Thyroid gland (tissue), 4 donors: ENCODE data around the gene COX18. TPM values are rescaled to one million over a fixed set of nuclear protein-coding genes. Genes with fewer than 3 reads are reported as not detected.
A peak's percentile ranks its signal among the peaks of the same experiment; 100 is the strongest.

Experiments used
- DNase-seq, 2 donors: peaks; one replicate each; pipeline ENCODE4 v3.0.0-alpha.2; 2019
- H3K27ac ChIP-seq, 3 donors: fragments of 200-600 bp; sonication (generic); 1 replicate in 2 of 3; 2 replicates in 1 of 3; pipeline ENCODE4 v1.5.1; 2016 to 2019; ENCODE audit warnings: mild to moderate bottlenecking in 1 of 3, moderate library complexity in 1 of 3
- H3K27me3 ChIP-seq: fragments of 200-600 bp; sonication (generic); one replicate; pipeline ENCODE4 v1.5.1; 2019
- H3K36me3 ChIP-seq, 2 donors: fragments of 200-600 bp; sonication (generic); one replicate each; pipeline ENCODE4 v1.5.1; 2016 to 2019
- H3K4me1 ChIP-seq, 2 donors: fragments of 200-600 bp; sonication (generic); one replicate each; pipeline ENCODE4 v1.5.1; 2017 to 2019
- H3K4me3 ChIP-seq, 3 donors: fragments of 200-600 bp; sonication (generic); replicated peaks in 1 of 3; 1 replicate in 2 of 3; 2 replicates in 1 of 3; pipeline ENCODE4 v1.5.1; 2016; ENCODE audit warnings: mild to moderate bottlenecking in 1 of 3
- H3K9me3 ChIP-seq: fragments of 200-600 bp; sonication (generic); one replicate; pipeline ENCODE4 v1.5.1; 2017
- POLR2A ChIP-seq, 2 donors: fragments of 450-650 bp; IDR thresholded peaks; one replicate each; pipeline ENCODE4 v1.6.1; 2017; ENCODE audit warnings: antibody characterized with exemption in 2 of 2, mild to moderate bottlenecking in 2 of 2, moderate library complexity in 1 of 2
- WGBS, 2 donors: methylation state at CpG; one replicate each; pipeline ENCODE4 v1.1.5; 2017; 5-methylcytosine and 5-hydroxymethylcytosine counted together
- intact Hi-C: fragments of 100-400 bp; cut with DNase I; formaldehyde crosslinking; loops from one replicate; pipeline ENCODE4 v1.15.1; 2023
- total RNA-seq, 4 donors: library from RNA; depleted of rRNA; stranded (reverse); fragments of >200 nt; gene quantifications; one replicate each; pipeline ENCODE4 v1.2.3, GENCODE V29; 2016
- TF ChIP-seq, protein P1 (sequence below), 6 experiments: fragments of 200-600 bp in 3 of 6; fragments of 450-650 bp in 3 of 6; sonication (generic) in 3 of 6; IDR thresholded peaks; one replicate each; pipeline ENCODE4 v1.5.1; 2016 to 2019; ENCODE audit warnings: antibody characterized with exemption in 6 of 6, mild to moderate bottlenecking in 2 of 6, inconsistent platforms in 1 of 6, moderate library complexity in 1 of 6

Gene COX18
- total RNA-seq, 4 donors from 2014 or later, result 21.2 to 37.2 (median 24.9) TPM

DNA sequence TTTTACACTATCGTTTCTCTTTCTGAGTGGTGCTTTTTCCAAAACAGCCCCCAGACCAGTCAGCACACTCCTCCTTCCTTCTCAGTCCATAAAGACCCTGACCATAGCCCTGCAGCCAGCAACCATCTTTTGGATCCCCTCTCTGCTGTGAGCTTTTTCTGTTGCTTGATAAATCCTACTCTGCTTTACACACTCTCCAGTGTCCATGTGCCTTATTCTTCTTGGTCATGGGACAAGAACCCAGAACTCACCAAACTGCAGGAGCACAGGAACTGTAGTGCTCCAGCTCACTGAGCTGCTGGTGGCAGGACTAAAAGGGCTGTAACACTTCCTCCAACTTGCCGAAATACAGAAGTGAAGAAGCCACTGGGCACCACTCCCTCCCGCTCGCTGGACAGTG lies 32.5 kb downstream of the COX18 start:
- 92 to 95% methylated on average over 4 of the region's 4 CpGs for WGBS, 2 donors
- Histone ChIP-seq H3K9me3 (no peaks in the 10 kb centered on the region), H3K27me3 (no peaks in the 10 kb centered on the region), H3K36me3 (no peaks in the 10 kb centered on the region), H3K4me1 (no peaks in the 10 kb centered on the region), H3K4me3 (no peak overlapping the region), H3K27ac (no peak overlapping the region)
- intact Hi-C loops, result no loop called here
- no peak for TF ChIP-seq POLR2A (IDR thresholded peaks at IDR 0.05)
- TF ChIP-seq, protein P1, sequence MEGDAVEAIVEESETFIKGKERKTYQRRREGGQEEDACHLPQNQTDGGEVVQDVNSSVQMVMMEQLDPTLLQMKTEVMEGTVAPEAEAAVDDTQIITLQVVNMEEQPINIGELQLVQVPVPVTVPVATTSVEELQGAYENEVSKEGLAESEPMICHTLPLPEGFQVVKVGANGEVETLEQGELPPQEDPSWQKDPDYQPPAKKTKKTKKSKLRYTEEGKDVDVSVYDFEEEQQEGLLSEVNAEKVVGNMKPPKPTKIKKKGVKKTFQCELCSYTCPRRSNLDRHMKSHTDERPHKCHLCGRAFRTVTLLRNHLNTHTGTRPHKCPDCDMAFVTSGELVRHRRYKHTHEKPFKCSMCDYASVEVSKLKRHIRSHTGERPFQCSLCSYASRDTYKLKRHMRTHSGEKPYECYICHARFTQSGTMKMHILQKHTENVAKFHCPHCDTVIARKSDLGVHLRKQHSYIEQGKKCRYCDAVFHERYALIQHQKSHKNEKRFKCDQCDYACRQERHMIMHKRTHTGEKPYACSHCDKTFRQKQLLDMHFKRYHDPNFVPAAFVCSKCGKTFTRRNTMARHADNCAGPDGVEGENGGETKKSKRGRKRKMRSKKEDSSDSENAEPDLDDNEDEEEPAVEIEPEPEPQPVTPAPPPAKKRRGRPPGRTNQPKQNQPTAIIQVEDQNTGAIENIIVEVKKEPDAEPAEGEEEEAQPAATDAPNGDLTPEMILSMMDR (IDR thresholded peaks at IDR 0.05), result no peak
- no peak for DNase-seq

DNA sequence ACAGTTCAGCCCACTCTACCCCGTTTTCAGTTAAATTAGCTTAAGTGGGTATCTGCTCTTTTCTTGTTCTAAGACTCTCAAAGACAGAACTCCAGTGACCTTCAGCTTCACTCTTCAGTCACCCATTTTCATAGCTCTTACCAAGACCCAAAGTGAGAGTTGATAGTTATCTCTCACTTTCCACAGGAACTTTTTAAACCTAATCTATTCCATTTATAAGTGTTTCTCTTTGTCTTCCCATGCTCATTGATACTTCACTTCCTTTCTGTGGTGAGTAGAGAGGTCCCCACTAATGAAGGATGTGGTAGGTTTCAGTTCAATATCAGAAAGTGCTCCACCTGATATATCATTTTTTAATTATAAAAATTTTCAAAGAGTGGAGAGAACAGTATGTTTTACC lies 33.4 kb downstream of the COX18 start:
- WGBS, 2 donors, result 93 to 95% methylated on average over 1 of the region's 1 CpG
- TF ChIP-seq, protein P1 (IDR thresholded peaks at IDR 0.05), result no peak
- no peak for TF ChIP-seq POLR2A (IDR thresholded peaks at IDR 0.05)
- no peak overlapping the region for H3K27ac ChIP-seq
- intact Hi-C loops, result no loop called here
- H3K4me3 ChIP-seq, result no peak overlapping the region
- no peak for DNase-seq
- no peaks in the 10 kb centered on the region for H3K27me3 ChIP-seq
- H3K4me1 ChIP-seq, result no peaks in the 10 kb centered on the region
- no peaks in the 10 kb centered on the region for H3K36me3 ChIP-seq
- no peaks in the 10 kb centered on the region for H3K9me3 ChIP-seq

DNA sequence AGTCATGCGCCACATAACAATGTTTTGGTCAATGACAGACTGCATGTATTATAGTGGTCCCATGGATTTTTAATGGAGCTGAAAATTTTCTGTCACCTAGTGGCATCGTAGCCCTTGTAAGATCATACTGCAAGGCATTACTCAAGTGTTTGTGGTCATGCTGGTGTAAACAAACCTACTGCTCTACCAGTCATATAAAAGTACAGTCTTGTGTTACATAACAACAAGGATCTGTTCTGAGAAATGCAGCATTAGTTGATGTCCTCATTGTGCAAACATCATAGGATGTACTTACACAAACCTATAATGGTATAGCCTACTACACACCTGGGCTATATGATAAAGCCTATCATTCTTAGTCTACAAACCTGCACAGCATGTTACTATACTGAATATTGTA lies 34.6 kb downstream of the COX18 start:
- no peak for DNase-seq
- Histone ChIP-seq H3K36me3 (no peaks in the 10 kb centered on the region), H3K27ac (no peak overlapping the region), H3K4me1 (no peaks in the 10 kb centered on the region), H3K27me3 (no peaks in the 10 kb centered on the region), H3K4me3 (no peak overlapping the region), H3K9me3 (no peaks in the 10 kb centered on the region)
- intact Hi-C loops, result no loop called here
- TF ChIP-seq, protein P1 (IDR thresholded peaks at IDR 0.05), result no peak
- no peak for TF ChIP-seq POLR2A (IDR thresholded peaks at IDR 0.05)
- 89 to 91% methylated on average over 2 of the region's 2 CpGs for WGBS, 2 donors

DNA sequence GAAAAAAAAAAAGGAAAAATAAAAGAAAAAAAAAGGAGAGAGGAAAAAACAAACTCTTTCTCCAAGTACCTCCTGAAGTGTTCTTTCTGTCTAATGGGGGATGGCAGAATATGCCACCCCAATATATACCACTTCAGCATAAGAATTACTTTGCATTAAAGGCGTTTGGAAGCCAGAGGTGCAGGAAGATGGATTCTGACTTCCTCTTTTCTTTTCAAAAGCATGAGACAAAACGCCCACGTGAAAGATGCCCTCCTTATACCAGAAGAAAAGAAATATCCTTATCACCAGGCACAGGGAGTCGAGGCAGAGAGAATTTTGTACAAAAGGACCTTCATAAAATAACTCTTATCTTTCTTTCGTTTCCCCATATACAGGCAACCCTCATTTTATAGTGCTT lies 40.9 kb downstream of the COX18 start:
- H3K27ac ChIP-seq, result no peak overlapping the region
- H3K36me3 ChIP-seq, result no peaks in the 10 kb centered on the region
- no peaks in the 10 kb centered on the region for H3K4me1 ChIP-seq
- no peak for TF ChIP-seq POLR2A (IDR thresholded peaks at IDR 0.05)
- DNase-seq, result no peak
- intact Hi-C loops, result no loop called here
- no peak overlapping the region for H3K4me3 ChIP-seq
- H3K27me3 ChIP-seq, result no peaks in the 10 kb centered on the region
- no peaks in the 10 kb centered on the region for H3K9me3 ChIP-seq
- WGBS, 2 donors, result 73 to 80% methylated on average over 5 of the region's 5 CpGs

DNA sequence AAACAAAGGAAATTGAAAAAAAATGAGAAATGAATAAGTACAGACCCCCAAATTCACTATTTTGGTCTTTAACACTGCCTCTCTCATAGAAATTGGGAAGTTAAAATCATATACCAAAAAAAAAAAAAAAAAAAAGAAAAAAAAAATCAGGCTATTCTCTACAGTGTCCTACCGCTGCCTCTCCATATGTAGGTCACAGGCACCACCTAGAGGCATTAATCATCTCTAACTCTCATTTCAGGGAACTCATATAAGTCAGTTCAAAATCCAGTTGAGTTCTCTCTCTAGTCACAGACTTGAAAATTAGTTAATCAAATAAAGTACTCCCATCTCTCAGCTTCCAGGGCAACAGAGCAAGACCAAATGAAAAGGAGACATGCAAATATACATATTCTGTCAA lies 47.9 kb downstream of the COX18 start:
- H3K4me1 ChIP-seq, result no peaks in the 10 kb centered on the region
- H3K9me3 ChIP-seq, result no peaks in the 10 kb centered on the region
- 9 to 41% methylated on average over 1 of the region's 1 CpG for WGBS, 2 donors
- DNase-seq, result peak in 1 of 2 donors; percentile 12
- TF ChIP-seq, protein P1 (IDR thresholded peaks at IDR 0.05), result peak in 3 of 6 experiments; percentile 41 to 61 (median 60)
- TF ChIP-seq POLR2A (IDR thresholded peaks at IDR 0.05), result no peak
- intact Hi-C loops, result no loop called here
- no peaks in the 10 kb centered on the region for H3K36me3 ChIP-seq
- no peak overlapping the region for H3K4me3 ChIP-seq
- H3K27me3 ChIP-seq, result no peaks in the 10 kb centered on the region
- no peak overlapping the region for H3K27ac ChIP-seq
